ENCODE data around the gene SNX18. TPM values are rescaled to one million over a fixed set of nuclear protein-coding genes. Genes with fewer than 3 reads are reported as not detected.

SNX18 gene
- total and polyA plus RNA-seq, 10 of the 15 experiments (the other 5 are each of a cell fraction or from before 2014, with no cell fraction given), result 0.27 to 1.7 (median 0.47) TPM

GRCh38 chr5:54571462-54571861 lies 53.9 kb downstream of the SNX18 start:
- no peak overlapping the region for H2AFZ ChIP-seq (ENCODE audit: control insufficient read depth, low read depth, low read length)
- CTCF ChIA-PET, result no interaction called here
- 3% methylated on average over 5 of the region's 5 CpGs for WGBS (ENCODE audit: insufficient coverage, insufficient replicate concordance, low lambda C conversion rate, missing lambda C conversion rate)
- RAD21 ChIA-PET (ENCODE audit: unreplicated experiment), result no interaction called here
- POLR2A ChIA-PET, result no interaction called here
- in situ Hi-C loops (cut with MboI) (no loop called here), intact Hi-C loops (cut with micrococcal nuclease; ENCODE audit: unreplicated experiment) (loop anchor here (5.0 kb wide), 1 partner anchor 201 kb away; no protein-coding TSS in a partner anchor)
- no peak for FAIRE-seq
- no peak for DNase-seq (ENCODE audit: low read depth, low spot score)
- H3K4me3 ChIP-seq, result no peak overlapping the region
- H4K20me1 ChIP-seq (ENCODE audit: control insufficient read depth, insufficient read depth), result no peaks in the 10 kb centered on the region
- no peaks in the 10 kb centered on the region for H3K79me2 ChIP-seq (ENCODE audit: control insufficient read depth, insufficient read depth, low read length)
- H3K27me3 ChIP-seq (replicated peaks in 1 of 2; ENCODE audit: control insufficient read depth in 2 of 2, insufficient read depth in 2 of 2, low read length in 1 of 2), result no peaks in the 10 kb centered on the region
- ATAC-seq, result no peak
- no peak overlapping the region for H3K9ac ChIP-seq (ENCODE audit: control insufficient read depth, insufficient read depth, low read length)
- SMC1A ChIA-PET (ENCODE audit: uncharacterized antibody, unreplicated experiment), result no interaction called here
- H3K27ac ChIP-seq (ENCODE audit: control insufficient read depth, insufficient read depth), result no peak overlapping the region
- TF ChIP-seq, protein P1, sequence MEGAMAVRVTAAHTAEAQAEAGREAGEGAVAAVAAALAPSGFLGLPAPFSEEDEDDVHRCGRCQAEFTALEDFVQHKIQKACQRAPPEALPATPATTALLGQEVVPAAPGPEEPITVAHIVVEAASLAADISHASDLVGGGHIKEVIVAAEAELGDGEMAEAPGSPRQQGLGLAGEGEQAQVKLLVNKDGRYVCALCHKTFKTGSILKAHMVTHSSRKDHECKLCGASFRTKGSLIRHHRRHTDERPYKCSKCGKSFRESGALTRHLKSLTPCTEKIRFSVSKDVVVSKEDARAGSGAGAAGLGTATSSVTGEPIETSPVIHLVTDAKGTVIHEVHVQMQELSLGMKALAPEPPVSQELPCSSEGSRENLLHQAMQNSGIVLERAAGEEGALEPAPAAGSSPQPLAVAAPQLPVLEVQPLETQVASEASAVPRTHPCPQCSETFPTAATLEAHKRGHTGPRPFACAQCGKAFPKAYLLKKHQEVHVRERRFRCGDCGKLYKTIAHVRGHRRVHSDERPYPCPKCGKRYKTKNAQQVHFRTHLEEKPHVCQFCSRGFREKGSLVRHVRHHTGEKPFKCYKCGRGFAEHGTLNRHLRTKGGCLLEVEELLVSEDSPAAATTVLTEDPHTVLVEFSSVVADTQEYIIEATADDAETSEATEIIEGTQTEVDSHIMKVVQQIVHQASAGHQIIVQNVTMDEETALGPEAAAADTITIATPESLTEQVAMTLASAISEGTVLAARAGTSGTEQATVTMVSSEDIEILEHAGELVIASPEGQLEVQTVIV (IDR thresholded peaks at IDR 0.05; ENCODE audit: borderline replicate concordance, partially characterized antibody), result no peak
- TF ChIP-seq MTA3 (IDR thresholded peaks at IDR 0.05; ENCODE audit: borderline replicate concordance, low read length) (no peak), BRCA1 (IDR thresholded peaks at IDR 0.05; ENCODE audit: low read depth, low read length) (no peak), USF1 (IDR thresholded peaks at IDR 0.05; ENCODE audit: borderline replicate concordance, extremely low read length, insufficient read depth, low read depth, low read length) (no peak), RELA (IDR thresholded peaks at IDR 0.05; ENCODE audit: borderline replicate concordance, partially characterized antibody) (no peak)
- H3K9me3 ChIP-seq (replicated peaks; ENCODE audit: control insufficient read depth, insufficient read depth, low read length), result no peaks in the 10 kb centered on the region
- H3K4me1 ChIP-seq (ENCODE audit: control insufficient read depth, insufficient read depth, low read length), result no peaks in the 10 kb centered on the region
- no peak overlapping the region for H3K4me2 ChIP-seq (ENCODE audit: control insufficient read depth, insufficient read depth)
- no peaks in the 10 kb centered on the region for H3K36me3 ChIP-seq (ENCODE audit: control insufficient read depth in 2 of 2, insufficient read depth in 2 of 2, low read length in 1 of 2)
- no TSS peak for BruUV-seq (replicated peaks)
